NCI-H226 (cell line): ENCODE measurements around the gene RPRD2.

Experiments
- DNase-seq: peaks from one replicate; pipeline ENCODE4 v3.0.0-alpha.2; 2015

The RPRD2 gene

GRCh38 chr1:150516050-150516591 is 152.2 kb downstream of the RPRD2 start:
- DNase-seq = no peak

- DNase-seq = no peak
Measured at GRCh38 chr1:150516616-150517015, 152.7 kb downstream of the RPRD2 start.

- no peak for DNase-seq
Measured at GRCh38 chr1:150521196-150521968, 157.4 kb downstream of the RPRD2 start.

- DNase-seq = no peak
Measured at GRCh38 chr1:150525348-150525747, 161.4 kb downstream of the RPRD2 start.
